GM21528 (cell line): Measurements from ENCODE around the gene HEBP2.
"Not testable (repeated sequence)": the region's sequence is repeated elsewhere in the genome, so short reads cannot be mapped to it uniquely, and the experiment has no call there.

Source experiments
- ATAC-seq: cut with Tn5 transposase; IDR thresholded peaks from one replicate; pipeline ENCODE4 v1.9.1; 2021; ENCODE audit warnings: mild to moderate bottlenecking, moderate library complexity; ENCODE audit not compliant: unreplicated experiment, low FRiP score

Gene HEBP2

DNA sequence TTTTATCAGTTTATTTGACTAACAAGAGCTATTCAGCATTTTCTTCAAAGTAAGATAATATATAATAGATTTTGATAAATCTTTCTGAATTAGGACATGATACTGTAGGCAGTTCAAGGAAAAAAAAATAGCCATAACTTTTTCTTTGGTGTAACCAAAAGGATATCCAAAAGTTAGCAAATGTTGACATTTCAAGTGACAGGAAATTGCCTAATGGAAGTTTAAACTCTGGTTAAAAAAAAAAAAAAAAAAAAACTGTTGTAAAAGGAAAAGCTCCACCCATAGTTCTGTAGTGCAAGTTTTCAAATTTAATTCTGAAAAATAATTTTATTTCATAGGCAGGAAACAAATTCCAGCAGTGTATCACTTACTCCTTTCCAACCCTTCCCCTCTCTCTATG, 18.8 kb downstream of the HEBP2 start:
- ATAC-seq = no peak

DNA sequence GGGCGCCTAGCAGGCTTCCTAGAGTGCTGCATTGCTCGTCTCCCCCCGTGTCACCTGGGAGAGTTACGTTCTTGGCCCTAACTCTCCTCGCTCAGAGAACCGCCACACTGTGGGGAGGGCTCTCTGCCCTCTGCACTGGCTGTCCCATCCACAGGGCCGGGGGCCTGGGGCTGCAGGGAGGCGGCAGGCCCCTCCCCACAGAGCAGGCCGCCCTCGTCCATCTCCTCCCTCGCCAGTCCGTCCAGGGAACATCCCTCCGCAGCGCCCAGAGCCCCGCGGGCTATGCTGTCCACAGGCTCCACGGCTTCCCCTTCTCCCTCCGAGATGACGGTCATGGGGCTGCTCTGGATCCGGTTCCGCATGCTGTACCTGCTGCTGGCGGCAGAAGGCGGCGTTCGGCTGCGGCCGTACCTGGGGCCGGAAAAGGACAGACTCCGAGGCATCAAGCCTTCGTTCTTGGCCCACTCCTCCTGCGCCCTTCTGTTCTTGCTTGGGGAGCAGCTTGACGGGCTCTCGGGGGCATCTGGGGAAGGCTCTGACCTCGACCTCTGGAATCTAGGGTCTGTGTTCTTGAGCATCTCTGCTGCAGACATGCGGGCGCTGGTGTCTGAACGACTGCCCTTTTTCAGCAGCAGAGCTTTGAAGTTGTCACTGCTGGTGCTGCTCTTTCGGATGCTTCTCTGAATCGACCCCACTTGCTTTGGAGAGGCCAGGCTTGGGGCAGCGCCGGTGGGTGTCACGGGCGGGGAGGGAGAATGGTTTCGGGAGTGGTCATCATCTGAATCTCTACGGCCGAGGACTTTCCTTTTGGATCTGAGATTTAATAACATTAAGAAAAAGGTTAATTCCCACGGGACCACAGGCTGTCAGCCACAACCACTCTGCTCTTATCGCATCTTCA, 20.2 kb downstream of the HEBP2 start:
- no peak for ATAC-seq

DNA sequence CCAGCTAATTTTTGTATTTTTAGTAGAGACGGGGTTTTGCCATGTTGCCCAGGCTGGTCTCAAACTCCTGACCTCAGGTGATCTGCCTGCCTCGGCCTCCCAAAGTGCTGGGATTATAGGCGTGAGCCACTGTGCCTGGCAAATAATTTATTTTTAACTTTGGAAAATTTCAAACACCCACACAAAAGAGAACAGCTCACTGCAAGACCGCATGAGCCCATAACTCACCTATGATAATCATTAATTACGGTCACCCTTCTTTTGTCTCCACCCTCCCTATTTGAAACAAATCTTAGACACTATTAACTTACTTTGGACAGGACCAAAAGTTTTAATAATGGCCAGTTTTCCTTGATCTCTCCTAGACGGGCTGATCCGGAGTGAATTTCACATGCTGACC, 21.2 kb downstream of the HEBP2 start:
- ATAC-seq = not testable (repeated sequence)

DNA sequence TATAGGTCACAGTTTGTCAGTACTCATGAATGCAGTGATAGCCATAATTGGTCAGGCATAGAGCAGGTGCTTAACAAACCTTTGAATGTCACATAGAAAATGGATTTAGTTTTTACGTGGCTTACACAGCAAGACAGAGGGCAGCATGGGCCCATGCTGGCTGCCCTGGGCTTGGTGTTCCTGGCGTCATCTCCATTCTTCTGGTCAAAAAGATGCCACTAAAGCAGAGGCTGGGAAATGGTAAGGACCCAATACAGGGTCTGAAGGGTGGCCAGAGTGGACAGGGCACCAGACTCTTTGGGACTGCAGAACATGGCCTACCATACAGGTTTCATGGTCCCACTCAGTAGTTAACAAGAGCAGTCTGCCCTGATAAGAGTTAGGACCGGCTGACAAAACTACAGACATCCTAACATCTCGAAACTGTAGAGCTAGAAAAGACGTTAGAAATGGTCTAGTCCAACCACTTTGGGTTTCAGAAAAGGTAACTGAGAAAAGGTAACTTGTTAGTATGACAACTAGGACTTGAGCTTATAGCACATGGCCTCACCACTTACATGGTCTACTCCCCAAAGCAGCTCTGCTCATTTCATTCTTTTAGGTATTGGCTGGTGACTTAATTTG, 22.6 kb downstream of the HEBP2 start:
- ATAC-seq = no peak

DNA sequence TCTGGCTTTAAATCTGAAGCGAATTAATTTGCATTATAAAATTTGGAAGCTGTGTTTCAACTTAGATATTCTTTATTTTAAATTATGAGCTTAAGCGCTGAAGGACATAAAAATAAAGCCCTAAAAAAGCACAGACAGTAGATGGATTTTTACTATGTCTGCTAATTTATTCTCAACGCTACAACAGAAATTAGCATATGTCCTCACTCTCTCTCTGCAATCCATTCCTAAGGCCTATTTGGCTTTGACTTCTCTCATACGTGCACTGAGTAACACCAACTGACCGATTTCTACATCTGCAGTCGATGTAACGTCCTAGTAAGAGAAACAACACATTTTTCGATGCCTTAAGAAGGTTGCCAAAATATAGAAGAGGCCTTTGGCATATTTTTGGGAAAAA, 23.7 kb downstream of the HEBP2 start:
- ATAC-seq = no peak

DNA sequence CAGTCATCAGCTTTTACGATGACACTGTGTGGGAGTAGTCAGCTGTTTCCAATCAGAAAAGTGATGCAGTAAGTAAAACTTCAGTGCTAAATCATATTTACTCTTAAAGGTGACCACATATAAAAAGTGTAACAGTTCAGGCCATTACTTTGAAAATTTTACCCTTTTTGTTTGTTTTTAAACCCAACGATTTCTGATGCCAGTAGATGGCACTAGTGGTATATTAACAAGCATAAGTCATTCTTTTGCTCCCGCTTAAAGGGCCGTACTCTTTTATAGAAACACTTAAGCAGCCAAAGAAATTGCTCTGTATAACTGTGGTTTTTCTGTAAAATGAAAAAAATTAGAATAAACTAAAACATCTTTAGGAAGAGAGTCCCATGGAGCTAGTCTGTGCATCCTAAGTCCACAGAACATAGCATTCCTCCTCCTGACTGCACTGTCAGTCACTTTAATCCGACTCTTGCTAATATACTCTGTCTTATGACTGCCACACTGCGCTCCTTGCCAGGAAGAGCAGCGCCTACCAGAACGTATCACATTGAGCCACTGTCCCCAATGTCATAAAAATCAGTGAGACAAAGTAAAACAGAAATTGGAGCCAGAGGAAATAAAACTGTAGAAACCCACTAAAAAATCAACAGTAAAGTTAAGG, 25.0 kb downstream of the HEBP2 start:
- ATAC-seq = no peak

DNA sequence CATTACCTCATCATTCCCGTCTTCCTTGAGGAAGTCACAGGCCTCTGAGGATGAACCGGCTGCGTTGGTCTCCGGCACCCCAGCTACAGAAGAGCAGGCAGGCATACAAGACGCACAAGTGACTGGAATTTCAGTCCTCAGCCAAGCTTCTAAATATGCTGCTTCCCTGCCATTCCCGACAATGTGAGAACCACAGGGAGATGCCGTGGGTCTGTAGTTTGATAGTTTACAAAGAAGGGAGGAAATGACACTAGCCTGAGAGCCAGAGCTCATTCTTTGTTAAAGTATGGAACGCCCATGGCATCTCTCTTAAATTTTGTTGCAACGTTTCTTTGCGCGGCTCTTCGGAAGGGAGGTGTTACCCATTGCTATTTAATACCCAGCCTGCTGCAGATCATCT, 25.7 kb downstream of the HEBP2 start:
- ATAC-seq = no peak

DNA sequence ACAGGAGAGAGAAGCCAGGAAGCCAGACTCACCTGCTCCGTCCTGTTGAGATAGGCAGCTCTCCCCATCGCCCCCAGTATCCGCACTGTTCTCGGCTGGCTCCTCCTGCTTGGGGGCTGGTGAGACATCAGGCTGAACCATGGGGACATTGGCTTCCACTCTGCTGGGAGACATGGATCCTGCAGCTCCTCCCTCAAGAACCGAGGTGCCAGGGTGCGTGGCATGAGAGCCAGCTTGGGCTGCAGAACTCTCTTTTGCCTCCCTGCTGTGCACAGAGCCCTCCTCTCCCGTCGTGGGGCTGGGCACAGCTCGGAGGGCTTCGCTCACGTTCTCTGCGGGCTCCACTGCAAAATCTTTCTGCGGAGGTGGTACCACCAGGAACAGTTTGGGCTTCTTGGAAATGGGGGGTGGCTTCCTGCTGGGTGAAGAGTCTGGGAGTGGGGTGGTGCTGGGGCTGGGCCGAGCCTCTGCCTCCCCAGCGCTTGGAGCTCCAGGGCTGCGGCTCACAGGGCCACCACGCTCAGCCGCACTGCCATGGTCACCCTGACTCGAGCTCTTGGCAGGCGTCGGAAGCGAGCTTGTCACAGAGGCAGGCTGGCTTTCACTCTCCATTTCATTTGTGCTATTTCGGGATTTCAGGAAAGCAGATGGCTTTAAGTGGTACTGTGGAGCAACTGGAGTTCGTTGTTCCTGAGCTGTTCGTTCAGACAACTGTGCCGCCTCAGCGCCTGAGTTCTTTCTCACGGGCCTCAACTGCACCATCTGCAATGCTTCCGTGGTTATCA, 26.5 kb downstream of the HEBP2 start:
- ATAC-seq = no peak

DNA sequence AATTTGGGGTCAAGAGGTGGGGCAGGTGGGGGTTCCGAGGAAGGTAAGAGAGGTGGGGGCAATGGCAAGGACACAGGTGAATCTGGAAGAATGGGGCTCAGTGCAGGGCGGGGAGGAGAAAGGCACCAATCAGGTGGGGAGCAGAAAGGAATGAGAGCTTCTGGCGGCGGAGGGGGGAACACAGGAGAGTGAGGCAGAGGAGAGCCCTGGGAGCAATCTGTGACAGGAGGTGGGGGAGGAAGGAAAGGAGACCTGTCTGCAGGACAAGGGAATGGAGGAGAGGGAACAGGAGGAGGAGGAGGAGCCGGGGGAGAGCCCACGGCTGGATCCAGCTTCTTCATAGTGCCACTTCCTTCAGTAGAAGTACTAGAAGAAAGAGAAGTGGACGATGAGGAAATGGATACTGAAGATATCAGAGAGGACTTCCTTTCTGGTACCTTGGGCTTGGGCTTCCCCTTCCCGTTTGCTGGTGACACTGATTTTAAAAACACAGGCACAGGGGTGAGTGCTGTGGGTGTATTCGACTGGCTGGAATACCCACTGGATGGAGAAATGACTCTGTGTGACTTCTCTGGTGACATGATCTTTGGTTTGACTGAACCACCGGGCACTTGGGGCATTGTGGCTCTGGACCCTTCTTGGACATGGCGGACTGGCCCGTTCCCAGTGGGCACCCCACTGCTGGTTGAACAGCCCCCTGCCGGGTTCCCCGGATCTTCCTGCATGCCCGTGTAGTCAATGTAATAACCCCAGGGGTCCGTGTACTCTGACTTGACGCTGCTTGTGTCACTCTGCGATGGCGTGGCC, 27.4 kb downstream of the HEBP2 start:
- ATAC-seq = no peak

DNA sequence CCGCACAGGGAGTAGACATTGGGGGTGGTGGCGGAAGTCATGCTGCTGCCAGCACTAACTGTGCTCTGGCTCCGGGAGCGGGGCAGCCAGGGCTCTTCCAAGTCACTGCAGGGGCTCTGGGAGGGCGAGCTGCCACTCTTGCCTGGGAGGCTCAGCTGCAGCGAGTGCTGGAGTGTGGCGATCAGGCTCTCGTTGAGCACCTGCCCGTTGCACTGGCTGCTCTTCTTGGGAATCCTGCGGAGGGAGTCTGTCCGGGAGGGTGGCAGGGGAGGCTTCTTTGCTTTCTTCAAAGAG, 28.0 kb downstream of the HEBP2 start:
- ATAC-seq = no peak

DNA sequence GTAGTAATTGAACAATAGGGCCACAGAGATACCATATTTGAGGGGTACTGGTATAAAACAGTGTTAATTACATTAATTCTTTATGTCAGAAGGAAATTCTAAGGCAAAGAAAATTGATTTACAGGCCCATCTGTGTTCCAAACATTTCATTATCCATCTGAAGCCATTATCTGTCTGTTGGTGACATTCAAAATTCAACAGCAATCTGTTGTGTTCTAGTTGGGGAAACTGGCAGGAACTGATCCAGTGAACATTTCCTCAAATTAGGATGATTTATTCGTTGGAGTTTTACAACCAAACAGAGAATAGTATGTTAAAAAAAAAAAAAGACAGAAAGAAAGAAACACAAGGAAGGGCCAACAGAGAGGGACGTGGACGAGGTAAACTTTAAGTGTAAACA, 30.1 kb downstream of the HEBP2 start:
- ATAC-seq = no peak

DNA sequence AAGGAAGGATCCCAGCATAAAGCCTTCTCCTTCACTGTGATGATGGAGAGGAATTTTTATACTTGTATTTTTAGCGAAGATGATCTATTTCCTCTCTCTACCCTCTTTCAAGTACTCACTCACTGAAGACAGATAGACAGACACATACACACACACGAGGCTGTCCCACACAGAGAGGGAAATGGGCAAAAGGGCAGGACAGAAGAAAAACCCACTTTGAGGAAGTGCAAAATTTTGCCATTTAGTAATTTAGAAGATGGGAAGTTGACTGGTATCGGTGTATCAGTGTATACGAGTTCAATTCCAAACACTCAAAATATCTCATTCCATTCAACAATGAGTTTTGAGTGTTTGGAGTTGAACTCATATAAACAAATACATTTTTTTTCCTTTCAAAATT, 30.9 kb downstream of the HEBP2 start:
- no peak for ATAC-seq

DNA sequence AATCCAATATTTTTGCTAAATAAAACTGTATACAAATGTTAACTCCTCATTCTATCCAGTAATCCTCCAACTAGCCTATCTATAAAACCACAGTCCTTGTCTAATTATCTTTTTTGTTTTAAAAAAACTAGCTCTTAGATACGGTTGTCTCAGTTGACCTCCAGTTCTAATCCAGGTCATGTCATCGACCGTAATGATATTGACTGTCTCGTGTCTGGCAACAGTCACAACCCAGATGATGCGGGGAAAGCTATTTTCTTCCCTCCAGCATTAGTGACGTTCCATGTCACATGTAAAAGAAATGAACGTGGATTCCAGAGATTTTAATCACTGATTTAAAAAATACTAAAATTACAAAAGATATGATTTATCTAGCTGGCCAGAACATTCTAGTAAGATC, 35.5 kb downstream of the HEBP2 start:
- no peak for ATAC-seq

DNA sequence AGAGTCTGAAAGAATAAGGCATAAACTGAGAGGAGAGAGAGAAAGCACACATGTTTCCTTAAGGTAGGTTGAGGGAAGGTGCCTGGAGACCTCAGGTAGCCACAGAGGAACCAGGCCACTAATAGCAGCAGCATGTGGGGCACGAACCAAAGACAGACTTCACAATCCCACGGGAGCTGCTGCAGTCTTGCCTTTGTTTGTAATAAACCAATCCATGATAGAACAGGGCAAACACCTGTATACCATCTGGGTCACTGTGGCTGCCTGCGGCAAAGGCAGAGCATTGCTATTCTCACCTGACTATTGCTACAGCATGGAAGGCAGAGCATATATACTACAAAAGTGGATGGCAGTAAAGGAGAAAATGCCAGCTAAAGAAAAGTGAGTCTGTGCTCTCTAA, 36.3 kb downstream of the HEBP2 start:
- ATAC-seq = no peak

DNA sequence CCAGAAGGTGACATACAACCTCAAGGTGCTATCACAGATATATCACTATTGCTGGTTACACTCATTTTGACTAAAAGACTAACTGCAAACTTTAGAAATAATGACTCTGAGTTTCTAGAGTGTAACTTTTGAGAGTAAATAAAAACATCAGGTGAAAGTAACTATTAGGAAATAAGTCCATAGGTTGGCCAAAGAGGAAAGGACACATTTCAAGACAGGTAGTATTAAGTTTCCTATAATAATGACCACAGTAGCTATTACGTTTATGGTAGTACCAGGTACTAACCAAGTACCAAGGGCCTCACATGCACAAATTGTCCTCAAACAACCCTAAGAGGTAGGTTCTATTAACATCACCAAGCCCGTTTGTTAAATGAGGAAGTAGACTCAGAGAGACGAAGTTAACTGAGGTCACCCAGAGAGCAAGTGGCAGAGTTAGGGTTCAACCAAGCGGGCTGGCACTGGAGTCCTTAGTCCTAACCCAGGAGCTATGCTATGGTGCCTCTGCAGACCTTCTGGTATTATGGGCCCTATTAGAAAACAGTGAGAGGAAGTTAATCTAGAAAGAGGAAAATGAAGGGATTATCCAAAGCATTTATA, 36.8 kb downstream of the HEBP2 start:
- no peak for ATAC-seq

DNA sequence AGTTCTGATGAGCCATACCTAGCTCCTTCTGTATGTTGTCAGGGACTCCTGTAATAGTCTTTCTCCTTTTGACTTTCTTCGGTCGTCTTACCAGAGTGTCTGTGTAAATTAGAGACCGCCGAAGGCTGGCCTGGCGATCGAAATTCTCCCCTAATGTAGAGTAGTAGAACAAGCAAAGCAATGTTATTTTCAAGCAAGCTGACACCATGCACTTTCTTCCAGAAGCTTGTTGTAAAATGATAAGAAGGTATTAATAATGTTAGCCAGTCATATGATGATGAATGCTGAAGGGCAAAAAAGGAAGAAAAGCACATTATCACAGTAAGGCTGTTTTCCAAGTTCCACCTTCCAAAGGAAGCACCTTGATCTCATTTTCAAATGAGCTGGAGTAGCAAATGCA, 37.9 kb downstream of the HEBP2 start:
- ATAC-seq = no peak

DNA sequence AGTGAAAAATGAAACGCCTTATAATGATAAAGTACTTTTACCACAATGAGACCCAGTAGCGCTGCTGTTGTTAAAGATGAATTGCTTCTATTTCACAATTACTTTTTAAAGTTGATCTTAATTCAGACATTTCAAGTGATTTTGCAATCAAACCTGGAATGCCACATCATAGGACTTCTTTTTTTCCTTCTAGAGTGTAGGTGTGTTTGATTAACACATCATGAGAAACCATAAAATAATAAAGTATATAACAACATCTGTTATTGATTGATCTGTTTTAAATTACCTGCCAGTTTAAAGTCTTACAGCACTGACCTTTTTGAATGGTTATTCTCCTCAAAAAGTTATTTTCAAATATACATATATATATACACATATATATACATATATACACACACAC, 38.6 kb downstream of the HEBP2 start:
- ATAC-seq = no peak

DNA sequence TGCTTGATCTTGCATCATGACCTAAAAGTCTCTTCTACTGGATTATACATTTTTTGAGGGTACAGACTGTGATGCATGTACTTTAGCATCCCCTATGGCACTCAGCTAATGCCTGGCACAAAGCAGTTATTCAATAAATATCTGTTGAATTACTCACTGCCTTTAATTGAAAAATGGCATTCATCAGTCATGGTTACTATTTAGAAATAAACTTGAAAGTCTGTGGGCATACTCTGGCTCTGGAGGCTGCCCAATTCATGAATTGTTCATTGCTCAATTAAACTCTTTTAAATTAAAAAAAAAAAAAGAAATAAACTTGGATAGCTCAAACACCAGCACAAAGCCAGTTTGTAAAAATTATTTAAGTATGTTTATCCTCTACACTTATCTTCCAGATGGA, 40.0 kb downstream of the HEBP2 start:
- ATAC-seq = no peak

DNA sequence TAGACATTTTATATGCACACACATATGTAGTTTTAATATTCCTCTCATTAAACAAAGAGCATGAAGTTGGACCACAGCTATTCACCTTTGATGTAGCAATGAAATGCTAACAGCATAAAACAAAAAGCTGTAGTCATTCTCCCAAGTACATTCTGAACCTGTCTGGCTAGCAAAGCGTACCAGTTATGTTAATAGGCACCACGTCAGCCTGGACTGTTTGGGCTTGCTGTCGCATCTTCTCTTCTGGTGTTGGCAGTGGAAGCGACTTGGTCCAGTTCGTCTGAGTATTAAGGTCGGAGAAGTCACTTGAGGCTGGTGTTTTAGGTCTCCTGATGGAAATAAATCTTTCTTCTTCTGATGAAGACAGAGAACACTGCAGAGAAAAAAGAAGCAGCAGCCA, 42.8 kb downstream of the HEBP2 start:
- ATAC-seq = no peak

DNA sequence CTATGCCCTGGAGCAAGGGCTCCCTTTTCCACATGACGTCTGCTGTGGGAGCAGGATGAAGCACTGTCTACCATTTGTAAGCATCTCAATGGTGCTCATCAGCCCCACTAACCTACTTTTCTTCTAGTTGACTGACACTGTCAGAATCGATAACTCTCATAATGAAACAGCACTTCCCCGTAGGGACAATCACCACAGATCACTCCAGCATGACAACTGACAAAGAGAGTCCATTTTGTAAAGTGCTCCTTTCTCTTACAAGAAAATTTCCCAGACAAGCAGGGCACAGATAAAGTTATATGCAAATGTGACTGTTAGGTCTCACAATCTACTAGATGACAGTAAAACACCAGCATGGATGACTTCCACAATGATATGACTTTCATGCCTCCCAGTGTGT, 46.4 kb downstream of the HEBP2 start:
- no peak for ATAC-seq
